Retinal pigment epithelial cell (primary cell): ENCODE results near the gene TPST2.

ENCODE experiments used
- DNase-seq: peaks from one replicate; pipeline ENCODE4 v3.0.0-alpha.2; 2010; ENCODE audit warnings: low read depth
- H3K4me3 ChIP-seq: 2 replicates; pipeline ENCODE4 v1.5.1; 2011; ENCODE audit warnings: mild to moderate bottlenecking, low read length, control low read depth, moderate library complexity
- TF ChIP-seq, protein P1 (sequence below): conservative IDR thresholded peaks from 2 replicates; pipeline ENCODE4 v1.5.1; 2011; ENCODE audit warnings: low read depth, low read length, control low read depth, inconsistent platforms

Gene TPST2

GRCh38 chr22:26486394-26486793, 103.5 kb downstream of the TPST2 start:
- TF ChIP-seq, protein P1, sequence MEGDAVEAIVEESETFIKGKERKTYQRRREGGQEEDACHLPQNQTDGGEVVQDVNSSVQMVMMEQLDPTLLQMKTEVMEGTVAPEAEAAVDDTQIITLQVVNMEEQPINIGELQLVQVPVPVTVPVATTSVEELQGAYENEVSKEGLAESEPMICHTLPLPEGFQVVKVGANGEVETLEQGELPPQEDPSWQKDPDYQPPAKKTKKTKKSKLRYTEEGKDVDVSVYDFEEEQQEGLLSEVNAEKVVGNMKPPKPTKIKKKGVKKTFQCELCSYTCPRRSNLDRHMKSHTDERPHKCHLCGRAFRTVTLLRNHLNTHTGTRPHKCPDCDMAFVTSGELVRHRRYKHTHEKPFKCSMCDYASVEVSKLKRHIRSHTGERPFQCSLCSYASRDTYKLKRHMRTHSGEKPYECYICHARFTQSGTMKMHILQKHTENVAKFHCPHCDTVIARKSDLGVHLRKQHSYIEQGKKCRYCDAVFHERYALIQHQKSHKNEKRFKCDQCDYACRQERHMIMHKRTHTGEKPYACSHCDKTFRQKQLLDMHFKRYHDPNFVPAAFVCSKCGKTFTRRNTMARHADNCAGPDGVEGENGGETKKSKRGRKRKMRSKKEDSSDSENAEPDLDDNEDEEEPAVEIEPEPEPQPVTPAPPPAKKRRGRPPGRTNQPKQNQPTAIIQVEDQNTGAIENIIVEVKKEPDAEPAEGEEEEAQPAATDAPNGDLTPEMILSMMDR: no peak
- no peak for DNase-seq
- no peak overlapping the region for H3K4me3 ChIP-seq

GRCh38 chr22:26485806-26486390, 104.0 kb downstream of the TPST2 start:
- DNase-seq: no peak
- H3K4me3 ChIP-seq: no peak overlapping the region
- TF ChIP-seq, protein P1: no peak

- TF ChIP-seq, protein P1: no peak
- no peak for DNase-seq
- H3K4me3 ChIP-seq: peak overlapping the region; percentile 85
These were observed 104.9 kb downstream of the TPST2 start for GRCh38 chr22:26485013-26485412.

- peak overlapping the region; percentile 85 for H3K4me3 ChIP-seq
- DNase-seq: no peak
These were observed 105.6 kb downstream of the TPST2 start for GRCh38 chr22:26484360-26484706.

DNA sequence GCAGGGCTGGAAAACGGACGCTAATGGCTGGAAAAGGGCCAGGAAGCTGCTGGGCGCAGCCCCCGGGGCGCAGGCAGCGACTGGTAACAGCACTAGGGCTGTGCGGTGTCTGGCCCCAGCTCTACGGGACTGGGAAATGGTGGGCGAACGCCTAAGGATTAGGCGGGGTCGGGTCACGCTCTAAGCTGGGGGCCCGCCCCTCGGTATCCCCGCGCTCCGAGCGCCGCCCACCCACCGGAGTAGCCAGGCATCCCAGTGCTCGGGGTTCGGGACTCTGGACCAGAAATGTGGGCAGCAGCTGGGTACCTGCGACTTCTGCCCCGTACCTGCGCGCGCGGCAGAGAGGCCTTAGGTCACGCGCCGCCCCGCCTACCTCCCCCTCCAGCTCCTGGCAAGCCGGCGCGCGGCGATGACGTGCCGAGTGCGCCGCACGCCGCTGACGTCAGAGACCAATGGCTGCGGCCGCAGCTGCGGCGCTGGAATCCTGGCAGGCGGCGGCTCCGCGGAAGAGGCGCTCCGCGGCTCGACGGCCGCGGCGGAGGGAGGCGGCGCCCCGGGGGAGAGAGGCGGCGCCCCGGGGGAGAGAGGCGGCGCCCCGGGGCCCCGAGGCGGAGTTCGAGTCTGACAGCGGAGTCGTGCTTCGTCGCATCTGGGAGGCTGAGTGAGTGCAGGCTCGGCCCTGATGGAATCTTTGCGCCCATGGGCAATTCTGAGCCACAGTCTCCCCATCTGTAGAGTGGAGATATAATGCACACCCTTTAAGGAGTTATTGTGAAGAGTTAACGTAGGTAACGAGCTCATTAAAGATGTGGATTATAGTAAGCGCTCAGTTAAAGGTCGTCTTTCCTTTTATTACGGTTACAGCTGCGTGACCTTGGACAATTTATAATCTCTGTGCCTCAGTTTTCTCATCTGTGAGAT, 106.2 kb downstream of the TPST2 start, which contains the start of the genes HPS4 and SRRD:
TSS of gene HPS4 (minus strand) at position 345 of the 921 bp plus-strand sequence. CDS start 2,021 bp downstream, outside the sequence.
TSS of gene SRRD (plus strand) at position 439 of the 921 bp plus-strand sequence. CDS start at position 453, 14 bp downstream.
- H3K4me3 ChIP-seq: peak within 1 kb of the TSS; percentile 85
- peak; percentile 69 for DNase-seq
- TF ChIP-seq, protein P1: no peak

More at GRCh38 chr22:26484360-26484706, 105.6 kb downstream of the TPST2 start:
- TF ChIP-seq, protein P1: no peak

- DNase-seq: no peak
- H3K4me3 ChIP-seq: peak overlapping the region; percentile 85
- TF ChIP-seq, protein P1: no peak
These were observed 106.9 kb downstream of the TPST2 start for GRCh38 chr22:26483043-26483438.
